COR-L47 (cell line): ENCODE data around the gene SARDH.

ENCODE experiments used
- DNase-seq: peaks from one replicate; lab custom pipeline; 2025; lab: John Stamatoyannopoulos, UW

SARDH gene

DNA sequence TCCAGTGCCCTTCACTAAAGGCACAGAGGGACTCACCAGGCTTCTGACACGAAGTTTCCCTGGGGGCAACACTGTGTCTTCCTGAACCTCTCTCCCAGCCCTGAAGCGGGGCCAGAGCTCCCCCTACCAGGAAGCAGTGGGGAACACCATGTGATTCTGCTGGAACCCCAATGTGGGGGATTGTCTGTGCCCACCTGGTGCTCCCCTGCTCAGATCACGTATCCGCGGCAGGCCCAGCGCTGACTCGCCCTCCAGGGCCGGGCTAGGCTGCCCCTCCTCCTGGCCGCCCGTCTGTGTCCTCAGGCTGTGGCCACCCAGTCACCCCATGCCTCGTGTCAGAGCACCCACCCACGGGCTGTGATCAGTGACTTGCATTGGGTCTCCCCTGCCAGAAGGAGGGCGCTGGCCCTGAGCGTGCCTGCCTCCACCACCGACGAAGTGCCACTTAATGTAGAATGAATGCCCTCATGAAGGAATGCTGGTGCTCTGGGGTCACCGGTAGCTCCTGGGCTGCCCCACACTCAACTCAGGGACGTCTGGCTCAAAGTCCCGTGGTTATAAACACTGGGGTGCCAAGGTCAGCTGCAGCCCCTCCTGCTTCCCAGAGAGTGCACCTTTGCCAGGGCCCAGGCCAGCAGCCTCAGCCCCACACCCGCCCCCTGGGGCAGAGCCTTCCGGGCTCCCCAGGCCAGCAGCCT, 22.1 kb downstream of the SARDH start:
- DNase-seq, result peak; percentile 32

DNA sequence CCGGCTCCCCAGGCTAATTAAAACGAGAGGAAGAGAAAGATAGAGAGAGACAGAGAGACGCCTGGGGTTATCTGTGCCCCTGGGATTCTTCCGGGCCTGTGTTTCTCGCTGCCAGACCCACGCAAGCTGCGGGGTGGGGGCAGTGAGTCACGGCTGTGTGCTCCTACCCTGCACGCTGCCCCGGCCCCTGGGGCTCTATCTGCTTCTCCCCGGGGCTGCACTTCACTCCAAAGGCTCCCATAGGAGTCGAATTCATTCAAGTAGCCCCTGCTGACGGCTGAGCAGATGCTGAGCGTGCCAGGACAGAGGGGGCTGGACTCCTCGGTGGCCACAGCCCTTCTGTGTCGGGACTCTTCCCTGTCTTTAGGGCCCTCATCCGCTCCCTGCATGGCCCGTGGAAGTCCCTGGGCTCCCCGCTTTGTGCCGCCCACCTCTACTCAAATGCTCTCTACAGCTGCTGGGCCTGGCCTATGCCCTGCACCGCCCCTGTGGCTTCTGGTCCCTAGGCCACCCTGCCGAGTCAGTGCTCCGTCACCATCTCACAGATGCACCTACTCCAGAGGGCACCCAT, 22.8 kb downstream of the SARDH start:
- DNase-seq, result no peak

DNA sequence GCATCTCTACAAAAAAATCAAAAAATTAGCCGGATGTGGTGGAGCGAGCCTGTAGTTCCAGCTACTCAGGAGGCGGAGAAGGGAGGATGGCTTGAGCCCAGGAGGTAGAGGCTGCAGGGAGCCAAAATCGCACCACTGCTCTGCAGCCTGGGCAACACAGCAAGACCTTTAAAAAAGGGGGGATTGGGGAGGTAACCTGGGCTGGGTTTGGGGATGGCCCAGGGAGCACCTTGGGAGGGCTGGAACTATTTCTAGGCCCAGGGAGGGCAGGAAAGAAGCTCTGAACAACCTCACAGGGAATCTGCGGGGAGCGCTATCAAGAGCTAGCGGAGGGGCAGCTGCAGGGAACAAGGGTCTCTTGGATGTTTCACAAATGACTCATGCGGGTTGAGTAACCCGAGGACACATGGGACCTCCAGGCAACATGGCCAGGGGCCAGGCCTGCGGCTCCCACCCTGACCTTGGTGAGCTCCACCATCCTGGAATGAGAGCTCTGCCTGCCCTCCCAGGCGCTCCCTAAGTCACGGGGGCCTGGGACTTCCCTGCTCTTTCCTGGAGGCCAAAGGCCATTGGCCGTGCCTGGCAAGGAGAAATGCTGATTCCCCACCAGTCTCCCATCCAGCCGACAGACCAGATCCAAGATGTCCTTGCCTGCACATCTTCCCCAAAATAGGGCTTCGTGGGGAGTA, 23.4 kb downstream of the SARDH start:
- no peak for DNase-seq

DNA sequence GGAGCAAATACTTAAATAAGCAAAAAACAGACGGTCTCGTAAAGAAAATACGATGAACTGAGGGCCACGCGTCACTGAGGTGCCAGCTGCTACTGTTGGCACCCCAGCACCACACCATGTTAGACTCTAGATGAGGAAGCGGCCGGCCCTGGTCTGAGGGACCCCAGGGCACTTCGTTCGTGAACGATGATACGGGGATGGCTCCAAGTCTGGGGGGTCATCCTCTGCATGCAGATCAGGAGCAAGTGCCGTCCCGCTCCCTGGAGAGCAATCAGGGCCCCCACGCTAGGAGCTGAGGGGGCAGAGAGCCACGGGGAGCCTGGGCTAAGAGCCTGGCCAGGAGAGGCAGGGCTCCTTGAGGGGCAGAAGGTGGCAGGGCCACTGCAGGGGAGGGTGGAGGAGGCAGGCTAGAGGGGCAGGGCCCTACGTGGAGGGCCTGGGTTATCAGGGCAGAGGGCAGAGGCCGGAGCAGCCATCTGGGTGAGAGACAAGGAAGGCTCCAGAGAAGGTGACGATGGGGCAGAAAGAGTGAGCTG, 24.1 kb downstream of the SARDH start:
- no peak for DNase-seq

DNA sequence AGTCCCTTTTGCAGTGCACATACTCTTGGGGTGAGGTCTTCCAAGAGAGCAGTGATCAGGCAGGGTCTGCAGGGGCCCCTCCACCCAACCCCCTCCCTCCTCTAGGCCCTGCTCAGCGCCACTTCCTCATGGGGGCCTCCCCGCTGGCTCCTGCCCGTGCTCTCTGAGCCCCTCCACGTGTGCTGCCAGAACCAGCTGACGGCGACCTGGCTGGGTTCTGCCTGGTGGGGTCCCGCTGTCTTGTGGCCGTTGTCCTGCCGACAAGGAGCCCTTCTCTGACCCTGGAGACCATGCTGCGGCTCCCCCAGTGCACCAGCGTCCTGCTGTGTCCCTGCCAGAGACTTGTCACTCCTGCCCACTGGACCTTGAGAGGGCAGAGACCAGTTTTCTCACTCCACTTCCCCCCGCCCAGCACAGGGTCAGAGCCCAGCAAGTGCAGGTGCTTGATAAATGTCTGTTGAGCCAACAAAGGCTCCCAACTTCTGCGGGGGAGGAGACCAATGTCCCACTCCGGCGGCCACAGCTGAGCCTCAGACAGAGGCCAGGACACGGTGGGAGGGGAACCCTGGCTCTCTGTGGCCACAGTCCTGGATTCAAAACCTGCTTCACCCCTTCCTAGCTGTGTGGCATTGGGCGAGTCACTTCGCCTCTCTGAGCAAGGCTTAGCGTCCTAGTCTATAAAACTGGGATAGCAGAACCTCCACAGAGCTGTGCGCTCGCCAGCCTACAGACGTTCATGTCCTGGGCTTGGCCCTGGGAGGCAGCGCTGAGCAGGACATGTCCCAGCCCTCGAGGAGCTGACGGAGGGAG, 24.8 kb downstream of the SARDH start:
- DNase-seq, result no peak

DNA sequence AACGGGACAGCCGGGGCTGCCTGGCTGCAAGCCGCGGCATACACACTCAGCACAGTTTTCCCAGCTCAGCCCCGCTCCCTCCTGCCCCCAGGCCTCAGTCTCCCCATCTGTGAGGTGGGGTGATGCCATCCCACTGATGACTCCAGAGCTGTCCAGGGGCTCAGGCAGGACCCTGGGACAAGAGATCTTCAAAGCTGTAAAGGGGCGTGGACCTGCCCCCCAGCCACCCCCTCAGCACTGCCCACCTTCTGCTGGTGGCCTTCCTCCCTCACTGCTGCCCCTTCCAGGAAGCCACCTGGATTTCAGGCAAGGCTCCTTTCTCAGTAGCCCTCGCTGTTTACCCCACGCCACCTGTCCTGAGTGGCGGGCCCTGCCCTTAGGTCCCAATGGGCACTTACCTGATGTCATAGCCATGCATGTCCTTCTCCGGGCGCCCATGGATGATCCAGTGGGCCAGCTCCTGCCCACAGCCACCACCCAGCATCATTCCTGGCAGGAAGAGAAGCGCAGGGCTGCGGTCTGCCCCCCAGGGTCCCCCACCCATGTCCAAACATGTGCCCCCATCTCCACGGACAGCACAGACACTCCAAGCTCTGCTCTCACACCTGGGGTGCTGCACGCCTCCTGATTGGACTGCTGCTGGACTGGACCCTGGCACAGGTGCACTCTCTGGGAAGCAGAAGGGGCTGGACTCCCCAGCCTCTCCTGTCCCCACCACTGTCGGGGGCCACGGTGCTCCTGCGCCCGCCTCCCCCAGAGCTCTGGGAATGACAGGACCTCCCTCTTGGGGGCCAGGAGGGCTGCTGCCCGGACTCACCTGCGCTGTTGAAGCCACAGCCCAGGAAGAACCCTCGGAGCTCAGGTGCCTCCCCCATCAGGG, 25.7 kb downstream of the SARDH start:
- DNase-seq, result no peak

DNA sequence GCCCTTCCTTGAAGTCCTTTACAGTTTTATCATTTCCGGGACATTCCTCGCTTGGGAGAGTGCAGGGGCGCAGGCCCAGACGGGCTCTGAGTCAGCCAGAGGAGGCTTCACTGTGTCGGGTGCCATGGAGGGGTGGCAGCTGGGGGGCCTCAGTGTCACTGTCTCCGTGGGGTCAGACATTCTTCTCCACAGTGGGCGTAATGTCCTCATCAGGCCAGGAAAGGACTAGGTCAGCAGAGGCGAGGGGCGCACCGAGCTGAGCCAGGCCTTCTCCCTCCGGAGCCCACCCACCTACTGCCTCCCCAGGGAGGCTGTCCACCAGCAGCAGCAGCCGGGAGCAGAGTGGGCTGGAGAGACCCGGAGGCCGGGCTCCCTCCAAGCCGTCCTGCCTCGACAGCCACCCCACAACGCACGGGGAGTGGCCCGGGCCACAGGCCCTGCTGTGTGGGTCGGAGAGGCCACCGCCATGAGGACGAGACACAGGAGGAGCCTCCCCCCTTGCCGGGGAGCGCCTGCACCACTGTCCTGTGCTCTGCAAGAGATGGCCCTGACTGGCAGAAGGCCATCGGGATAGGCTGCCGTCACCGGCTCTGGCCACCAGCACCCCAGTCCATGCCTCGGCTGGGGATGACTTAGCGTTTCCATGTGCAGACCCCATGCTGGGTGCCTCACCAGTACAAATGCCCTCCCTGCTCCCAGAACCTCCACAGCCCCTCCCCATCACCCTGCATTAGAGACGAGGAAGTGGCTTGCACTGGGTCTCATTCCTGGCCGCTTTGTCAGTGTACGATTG, 26.5 kb downstream of the SARDH start:
- no peak for DNase-seq

DNA sequence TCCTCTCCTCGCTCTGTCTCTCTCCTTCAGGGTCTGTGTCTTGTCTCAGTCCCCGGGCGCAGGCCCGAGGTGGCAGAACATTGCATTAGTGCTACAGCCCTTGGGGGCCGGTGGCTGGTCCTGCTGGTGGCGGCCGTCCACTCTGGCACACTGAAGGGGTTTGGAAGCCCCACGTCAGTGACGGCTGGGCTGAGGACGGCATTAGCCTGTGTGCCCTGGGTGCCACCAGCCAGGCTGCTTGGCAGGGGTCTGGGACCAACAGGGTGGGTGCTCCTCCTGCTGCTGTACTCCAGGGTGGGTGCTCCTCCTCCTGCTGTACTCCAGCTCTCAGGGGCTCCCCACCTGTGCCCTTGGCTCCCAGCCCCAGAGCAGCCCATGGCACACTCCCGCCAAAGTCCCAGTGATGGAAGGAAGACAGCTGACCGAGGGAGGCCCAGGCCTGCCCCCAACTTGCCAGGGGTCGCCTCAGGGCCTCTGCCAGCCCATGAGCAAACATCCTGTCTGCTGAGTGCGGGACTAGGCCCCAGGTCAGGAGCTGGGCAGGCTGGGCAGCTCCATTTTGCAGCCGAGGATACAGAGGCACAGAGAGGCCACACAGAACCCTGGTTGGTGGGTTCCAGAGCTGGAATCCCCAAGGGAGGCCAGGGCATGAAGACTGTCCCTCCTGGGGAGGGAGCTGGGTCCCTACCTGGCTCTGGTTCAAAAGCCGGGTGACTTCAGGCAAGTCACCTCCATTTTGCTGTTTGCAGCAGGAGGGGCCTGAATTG, 27.3 kb downstream of the SARDH start:
- no peak for DNase-seq

DNA sequence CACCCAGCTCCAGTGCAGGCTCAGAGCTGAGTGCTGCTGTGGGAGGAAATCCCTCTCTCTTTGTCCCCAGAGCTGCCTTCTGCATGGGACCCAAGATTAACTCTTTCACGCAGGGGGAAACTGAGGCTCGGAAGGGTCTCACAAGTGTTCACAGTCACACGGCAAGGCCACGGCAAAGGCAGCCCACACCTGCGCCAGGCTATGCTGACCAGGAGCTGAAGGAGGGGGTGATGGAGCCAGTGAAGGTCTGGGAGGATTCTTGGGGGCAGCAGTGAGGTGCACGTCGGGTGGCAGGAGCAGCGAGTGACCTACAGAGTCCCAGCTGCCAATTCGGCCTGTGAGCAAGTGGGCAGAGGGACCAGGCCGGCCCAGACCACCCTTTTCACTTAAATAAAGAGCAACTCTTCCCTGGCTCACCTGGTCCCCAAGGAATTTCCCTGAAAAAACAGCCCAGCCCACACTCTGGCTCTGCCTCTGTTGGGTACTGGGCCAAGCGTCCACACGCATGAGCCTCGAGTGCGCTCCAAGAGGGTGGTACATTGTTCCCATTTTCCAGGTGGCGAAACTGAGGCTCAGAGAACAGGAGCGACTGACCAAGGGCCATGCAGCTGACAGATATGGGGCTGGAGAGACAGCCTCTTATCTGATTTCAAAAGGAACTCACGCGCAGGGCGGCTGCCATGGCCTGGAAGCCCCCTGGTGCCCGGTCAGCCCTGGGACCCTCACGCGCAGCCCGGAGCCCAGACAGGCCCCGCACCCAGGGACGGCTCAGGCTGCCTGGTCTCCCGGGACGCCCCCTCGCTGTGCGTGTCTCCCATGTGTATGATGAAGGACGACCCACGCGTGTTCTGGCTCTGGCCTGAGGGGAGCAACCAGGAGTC, 28.2 kb downstream of the SARDH start:
- DNase-seq, result no peak

DNA sequence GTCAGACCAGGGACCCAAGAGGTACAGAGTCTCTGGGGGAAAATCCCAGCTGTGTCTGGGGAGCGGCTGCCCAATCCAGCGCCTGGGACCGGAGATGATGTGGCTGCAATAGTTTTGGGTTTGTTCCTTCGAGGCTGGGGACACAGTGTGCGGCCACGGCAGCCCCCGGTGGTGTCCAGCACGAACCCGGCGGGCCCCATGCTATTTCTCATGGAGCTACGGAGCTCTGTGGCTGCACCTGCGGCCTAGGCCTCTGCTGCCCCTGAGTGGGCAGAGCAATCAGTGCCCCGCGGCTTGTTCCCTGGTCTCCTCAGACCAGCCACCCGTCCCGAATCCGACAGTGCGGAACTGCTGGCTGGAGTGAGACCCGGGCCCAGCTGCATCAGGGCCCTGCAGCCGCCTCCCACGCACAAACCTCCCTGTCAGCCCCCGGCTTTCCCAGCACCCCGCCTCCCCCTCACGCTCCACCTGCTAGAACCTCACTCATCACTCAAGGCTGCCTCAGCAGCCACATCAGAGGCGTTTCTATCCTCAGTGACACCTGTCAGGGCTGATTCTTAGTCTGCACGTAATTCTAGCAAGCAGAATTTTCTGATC, 29.0 kb downstream of the SARDH start:
- DNase-seq, result no peak

DNA sequence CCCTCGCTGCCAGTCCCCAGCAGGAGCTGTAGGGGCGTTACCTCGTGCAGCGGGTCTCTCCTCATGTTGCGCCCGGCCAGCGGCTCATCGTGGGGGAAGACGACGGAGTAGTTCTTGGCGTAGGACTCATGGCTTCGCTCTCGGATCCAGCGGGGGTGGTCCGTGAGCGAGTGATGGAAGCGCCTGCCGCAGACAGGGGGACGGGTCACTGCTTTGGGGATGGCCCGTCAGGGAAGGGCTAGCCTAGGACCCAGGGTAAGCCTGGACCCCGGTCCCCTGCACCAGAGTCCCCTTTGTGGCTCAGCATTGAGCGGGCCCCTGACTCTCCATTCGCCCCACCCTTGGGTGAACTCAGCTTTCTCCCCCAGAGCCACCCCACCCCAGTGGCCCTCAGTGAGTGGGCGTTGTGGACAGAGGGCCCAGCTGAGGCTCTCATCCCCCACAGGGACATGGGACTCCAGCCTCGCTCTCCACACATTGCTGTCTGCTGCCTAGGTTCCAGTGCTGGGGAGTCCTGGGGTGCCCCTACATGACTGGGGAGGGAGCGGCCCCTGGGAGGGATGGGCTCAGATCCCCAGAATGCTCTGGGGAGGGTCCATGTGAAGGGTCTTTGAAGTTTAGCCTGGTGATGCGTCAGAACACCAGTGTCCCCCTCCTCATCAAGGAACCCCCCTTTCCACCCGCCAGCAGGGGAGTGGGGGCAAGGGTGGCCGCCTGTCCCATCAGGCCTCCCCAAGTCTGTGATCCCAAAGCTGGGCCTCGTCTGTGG, 29.7 kb downstream of the SARDH start:
- no peak for DNase-seq

DNA sequence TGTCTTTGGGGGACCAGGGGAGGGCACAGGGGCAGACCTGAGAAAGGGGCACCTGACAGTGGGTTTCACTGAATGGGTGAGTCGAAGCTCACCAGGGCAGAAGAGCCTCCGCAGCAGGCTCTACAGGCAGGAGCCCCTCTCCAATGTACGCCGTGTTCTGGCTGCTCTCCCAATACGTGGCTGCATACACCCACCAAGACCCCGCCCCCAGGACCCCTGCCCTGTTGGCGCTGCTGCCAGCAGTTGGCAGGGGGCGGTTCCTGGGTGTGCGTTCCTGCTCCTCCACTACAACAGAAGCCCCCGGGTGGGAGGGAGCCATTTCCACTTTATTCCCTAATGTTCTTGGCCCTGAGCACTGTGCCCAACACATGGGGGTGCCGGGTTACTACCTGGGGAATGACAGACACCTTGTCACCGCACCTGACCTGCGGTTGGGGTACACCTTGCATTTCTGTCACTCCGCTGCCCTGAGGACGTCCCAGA, 30.3 kb downstream of the SARDH start:
- DNase-seq, result no peak

DNA sequence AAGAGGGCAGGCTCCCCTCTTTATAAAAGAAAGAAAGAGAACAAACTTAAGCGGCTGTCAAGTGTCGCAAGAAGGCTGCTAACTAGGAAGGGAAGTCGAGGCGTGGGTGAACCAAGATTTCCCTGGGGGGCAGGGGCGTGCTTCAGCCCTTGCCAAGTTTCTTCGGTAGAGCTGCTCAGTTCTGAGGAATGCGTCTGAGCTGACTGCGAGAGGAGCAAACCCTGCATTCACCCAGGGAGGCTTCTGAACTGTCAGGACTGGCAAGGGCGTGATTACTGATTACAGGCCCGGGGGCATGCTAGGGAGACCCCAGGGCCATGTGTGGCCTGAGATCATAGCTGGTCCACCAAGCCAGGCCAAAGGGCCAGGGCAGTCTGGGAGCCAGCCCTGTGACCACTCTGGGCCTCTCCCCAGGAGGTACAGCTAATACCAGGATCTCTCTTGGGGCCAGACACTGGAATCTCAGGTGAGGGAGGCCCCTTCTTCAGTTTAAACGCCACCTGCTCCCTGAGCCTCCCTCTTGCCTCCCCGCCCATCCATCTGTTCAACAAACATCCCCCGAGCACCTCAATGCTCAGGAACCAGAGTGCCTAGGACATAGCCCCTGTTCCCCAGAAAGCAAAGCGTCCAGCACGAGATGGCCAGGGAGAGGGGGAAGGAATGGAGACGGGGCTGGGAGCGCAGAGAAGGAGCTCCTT, 30.9 kb downstream of the SARDH start:
- DNase-seq, result no peak

DNA sequence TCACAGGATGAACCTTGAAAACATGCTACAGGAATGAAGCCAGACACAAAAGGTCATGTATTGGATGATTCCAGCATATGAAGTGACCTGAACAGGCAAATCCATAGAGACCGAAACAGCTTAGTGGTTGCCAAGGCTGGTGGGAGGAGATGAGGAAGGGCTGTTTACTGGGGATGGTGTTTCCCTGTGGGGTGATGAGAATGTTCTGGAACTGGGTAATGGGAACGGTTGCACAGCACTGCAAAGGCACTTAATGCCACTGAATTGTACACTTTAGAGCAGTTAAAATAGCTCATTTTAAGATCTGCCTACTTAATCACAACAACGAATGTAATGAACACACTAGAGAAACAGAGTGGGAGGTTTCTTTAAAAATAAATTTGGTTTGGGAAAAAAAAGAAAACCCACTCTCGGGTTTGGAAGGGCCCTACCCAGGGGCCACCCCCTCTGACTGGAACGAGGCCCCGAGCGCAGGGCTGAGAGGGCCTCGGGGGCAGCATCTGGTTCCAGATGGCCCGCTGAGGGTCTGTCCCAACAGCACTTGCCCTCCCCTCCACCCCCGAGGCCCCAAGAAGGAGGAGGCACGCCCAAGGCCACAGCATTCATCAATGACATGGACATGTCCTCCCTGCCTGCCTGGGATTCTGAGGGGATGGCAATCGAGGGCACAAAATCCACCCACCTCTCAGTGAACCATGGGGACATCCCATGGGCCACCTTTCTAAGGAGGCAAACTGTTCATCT, 31.7 kb downstream of the SARDH start:
- DNase-seq, result no peak

DNA sequence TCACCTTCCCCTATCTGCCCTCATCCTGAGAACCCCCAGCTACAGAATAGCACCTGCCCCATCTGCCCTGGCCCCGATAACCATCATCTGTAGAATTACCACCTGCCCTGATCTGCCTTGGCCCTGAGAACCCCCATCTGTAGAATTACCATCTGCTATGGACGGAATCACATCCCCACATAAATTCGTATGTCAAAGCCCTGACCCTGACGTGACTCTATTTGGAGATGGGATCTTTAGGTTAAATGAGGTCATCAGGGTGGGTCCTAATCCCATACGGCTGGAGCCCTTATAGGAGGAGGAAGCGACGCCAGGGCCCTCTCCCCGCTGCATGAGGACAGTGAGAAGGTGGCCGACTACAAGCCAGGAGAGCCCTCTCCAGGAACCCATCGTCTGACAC, 32.6 kb downstream of the SARDH start:
- DNase-seq, result no peak

DNA sequence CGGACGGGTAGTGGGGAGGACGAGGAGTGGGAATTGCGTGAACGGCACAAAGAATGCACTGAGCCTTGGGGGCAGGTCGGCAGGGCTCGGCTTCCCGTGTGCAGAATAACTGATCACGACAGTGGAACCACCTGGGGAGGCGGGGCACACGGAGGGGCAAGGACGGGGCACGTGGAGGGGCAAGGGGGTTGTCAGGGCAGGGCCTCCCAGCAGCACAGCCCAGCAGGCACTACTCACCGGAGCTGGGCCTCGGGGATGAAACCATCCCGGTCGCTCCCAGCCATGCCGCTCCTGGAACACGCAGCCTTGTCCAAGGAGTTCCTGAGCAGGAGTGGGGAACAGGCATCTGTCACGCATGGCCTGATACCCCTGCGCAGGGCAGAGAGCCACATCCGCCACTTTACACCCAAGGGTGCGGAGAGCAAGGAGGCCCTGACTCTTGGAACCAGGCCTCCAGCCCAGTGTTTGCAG, 33.4 kb downstream of the SARDH start:
- DNase-seq, result no peak
